Measurements from ENCODE around the gene PLCB4.

Gene PLCB4

GRCh38 chr20:9179193-9179802, 110.4 kb downstream of the PLCB4 start:
- DNase-seq (ENCODE audit: low spot score), result no peak

- DNase-seq (ENCODE audit: low spot score), result no peak
These were observed 111.0 kb downstream of the PLCB4 start for GRCh38 chr20:9179867-9180266.

DNA sequence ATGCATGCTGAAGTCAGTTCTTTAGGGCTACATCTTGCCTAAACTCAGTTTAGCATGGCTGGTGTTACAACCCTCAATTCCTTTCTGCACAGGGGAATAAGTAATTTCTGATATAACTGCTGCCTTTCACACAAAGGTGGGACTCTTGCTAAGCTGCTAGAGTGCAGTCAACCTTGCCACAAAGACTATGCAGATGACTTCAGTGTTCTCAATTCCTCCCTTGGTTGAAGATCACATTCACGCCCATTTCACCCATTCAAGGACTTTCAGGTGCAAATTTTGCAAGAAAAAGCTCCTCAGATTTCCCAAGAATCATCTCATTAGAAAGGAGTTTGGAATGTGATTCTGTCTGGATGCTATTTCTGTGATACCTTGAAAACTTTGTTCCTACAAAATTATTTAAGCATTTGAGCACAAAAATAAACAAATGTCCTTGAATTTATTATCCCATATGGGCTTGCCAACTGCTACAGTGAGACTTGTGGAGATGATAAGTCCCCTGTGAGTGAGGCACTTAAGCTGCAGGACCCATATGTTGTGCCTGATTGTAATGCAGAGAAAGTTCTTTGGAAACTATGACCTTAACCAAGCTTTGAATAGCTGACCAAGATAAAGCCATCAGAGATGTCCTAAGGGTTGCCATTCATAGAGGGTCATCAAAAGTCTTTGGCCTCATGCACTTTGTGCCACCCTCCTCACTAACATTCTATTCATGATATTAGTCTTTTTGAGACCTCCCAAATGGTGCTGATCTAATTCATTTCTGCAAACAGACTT, 111.8 kb downstream of the PLCB4 start:
- no peak for DNase-seq (ENCODE audit: low spot score)

DNA sequence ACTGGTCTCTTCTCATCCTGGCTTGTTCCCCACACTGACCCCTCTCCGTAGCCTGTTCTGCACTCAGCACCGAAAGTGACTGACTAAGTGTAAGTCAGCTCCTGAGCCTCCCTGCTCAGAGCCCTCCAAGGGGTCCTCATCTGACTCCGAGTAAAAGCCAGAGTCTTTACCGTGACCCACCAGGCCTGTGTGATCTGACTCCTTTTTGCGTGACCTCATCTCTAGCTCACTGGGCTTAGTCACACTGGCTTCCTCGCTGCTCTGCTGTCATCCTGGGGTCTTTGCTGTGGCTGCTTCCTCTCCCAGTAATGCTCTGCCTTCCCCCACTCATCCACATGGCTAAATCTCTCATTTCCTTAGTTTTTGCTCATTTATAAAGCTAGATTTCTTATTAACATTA, 116.6 kb downstream of the PLCB4 start:
- DNase-seq (ENCODE audit: low spot score), result no peak

DNA sequence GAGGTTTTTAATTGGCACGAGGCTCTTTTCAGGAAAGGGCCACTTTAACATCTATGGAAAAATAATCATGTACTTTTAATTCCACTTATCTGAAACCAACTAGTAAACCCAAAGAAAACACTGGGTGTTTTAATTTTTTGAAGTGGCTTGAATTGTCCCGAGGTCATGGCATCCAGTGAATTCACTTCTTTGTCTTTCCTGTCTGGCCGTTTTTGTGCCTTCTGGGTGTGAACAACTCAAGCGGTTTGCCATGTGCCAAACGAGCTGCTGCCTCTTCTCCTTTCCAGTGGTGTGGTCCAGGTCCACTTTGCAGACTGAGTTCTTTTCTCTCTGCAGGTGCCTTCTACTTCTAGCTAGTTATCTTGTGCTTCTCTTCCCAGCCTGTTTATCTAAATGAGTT, 117.5 kb downstream of the PLCB4 start:
- DNase-seq (ENCODE audit: low spot score), result no peak

GRCh38 chr20:9195031-9195430, 126.1 kb downstream of the PLCB4 start:
- no peak for DNase-seq (ENCODE audit: low spot score)

GRCh38 chr20:9196110-9196509, 127.2 kb downstream of the PLCB4 start:
- DNase-seq (ENCODE audit: low spot score), result no peak

DNA sequence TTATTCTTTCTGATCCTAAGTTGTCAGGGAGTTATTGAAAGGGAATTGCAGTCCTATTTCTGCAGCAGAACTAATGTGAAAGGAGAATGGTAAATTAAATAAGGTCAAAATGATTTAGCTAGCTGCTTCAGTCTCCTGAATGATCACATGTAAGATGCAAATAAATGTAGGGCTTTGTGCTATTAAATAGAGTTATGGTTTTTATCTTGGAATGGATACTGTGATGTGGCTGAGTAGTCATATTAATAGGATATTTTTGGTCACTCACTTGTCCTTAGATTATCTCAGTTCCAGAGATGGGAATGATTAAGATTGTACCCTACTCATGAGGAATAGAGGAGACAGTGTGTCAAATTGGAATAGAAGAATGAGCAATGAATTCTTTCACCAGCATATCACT, 129.6 kb downstream of the PLCB4 start:
- no peak for DNase-seq (ENCODE audit: low spot score)

GRCh38 chr20:9200196-9200595, 131.3 kb downstream of the PLCB4 start:
- no peak for DNase-seq (ENCODE audit: low spot score)

- no peak for DNase-seq (ENCODE audit: low spot score)
These were observed 131.7 kb downstream of the PLCB4 start for GRCh38 chr20:9200620-9201019.

- no peak for DNase-seq (ENCODE audit: low spot score)
These were observed 133.7 kb downstream of the PLCB4 start for GRCh38 chr20:9202420-9203080.

DNA sequence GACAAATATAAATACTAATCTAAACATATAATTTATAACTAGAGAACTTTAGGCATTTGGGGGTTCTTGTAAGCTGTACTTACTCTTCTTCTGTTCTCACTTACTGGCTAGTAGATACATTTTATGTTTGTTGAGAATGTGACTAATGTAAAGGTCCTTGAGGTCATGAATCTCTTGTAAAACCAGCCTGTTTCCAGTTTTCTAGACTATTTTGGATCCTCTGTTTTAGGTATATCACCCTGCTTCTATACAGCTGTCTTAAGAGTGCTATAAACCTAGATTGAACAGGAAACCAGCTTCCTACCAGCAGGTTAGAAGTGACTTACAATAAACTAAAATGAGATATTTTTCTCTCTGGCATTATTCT, 134.2 kb downstream of the PLCB4 start:
- DNase-seq (ENCODE audit: low spot score), result no peak

- no peak for DNase-seq (ENCODE audit: low spot score)
These were observed 136.1 kb downstream of the PLCB4 start for GRCh38 chr20:9204979-9205378.

- DNase-seq (ENCODE audit: low spot score), result no peak
These were observed 137.6 kb downstream of the PLCB4 start for GRCh38 chr20:9206486-9206885.

- no peak for DNase-seq (ENCODE audit: low spot score)
These were observed 138.4 kb downstream of the PLCB4 start for GRCh38 chr20:9207253-9207652.

DNA sequence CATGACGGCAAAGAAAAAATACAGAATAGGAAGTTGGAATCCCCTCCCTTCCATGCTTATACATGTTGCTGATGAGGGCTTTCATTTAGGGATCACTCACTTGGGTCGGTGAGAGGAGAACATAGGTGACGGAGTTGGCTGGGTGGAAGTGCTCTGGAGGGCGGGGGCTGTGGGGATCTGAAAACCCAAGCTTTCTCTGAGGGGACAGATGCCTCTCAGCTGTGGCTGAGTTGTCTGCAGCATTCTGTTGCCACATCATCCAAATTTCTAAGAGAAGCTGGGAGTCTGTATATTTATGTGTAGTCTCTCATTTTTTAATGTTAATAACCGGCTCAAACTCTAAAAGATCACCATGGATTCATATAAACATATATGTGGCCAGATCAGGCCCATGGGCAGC, 141.5 kb downstream of the PLCB4 start:
- no peak for DNase-seq (ENCODE audit: low spot score)

DNA sequence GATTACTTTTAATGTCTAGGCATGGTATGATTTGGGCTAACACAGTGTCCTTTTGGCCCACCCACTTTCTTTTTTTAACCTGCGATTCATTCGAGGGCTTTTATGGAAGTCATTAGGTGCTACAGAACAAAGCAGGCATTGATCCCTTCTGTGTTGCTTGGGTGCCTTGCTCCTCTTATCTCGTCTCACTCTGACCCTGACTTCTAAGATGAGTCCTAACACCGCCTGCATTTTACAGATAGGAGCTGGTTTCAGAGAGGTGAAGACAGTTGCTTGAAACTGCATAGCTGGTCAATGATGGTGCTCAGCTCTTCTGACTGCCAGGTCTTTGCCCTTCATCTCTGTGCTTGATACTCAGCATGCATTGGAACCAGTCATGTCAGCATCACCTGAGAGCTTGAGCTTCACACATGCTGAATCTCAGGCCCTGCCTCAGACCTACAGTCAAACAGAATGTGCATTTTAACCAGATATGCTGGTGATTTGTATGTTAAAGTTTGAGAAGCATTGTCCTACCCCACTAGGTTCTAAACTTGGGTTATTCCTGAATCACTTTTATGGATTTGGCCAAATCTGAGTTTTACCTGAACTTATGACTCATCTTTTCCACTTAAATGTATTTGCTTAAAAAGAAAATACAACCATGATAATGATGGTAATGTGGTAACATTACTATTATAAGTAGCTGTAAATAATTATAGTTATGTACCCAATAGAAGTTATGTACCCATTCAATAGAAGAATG, 142.3 kb downstream of the PLCB4 start:
- no peak for DNase-seq (ENCODE audit: low spot score)

DNA sequence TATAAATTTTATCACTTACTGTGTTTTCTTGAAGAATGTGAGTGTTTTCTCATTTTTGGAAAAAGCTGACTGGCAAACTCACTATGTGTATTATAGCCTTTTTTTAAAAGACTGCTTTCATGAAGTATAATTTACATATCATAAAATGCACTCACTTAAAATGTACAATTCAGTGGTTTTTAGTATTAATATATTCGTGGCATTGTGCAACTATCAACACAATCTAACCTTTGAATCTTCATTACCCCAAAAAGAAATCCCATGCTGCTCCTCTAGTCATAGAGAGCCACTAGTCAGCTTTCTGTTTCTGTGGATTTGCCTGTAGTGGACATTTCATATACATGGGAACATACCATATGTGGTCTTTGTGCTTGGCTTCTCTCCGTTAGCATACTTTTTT, 143.8 kb downstream of the PLCB4 start:
- DNase-seq (ENCODE audit: low spot score), result no peak

GRCh38 chr20:9214685-9215084, 145.8 kb downstream of the PLCB4 start:
- DNase-seq (ENCODE audit: low spot score), result no peak

DNA sequence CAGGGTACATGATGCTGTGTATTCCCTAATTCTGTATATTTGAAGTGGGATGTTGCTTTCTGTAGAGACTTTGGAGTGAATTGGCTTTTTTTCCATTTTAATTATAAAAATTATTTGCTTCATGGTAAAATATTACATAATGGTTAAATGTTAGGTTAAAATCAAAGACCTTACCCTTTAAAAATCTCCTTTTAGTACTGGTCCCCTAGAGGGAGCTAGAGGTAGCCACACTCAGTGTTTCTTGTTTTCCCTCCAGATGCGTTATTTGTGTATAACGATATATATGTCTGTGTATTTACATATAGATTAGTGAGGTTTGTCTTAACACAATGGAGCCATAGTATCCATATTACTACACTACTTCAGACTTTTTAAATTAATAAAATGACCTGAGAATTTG, 146.7 kb downstream of the PLCB4 start:
- DNase-seq (ENCODE audit: low spot score), result no peak

GRCh38 chr20:9218531-9218961, 149.7 kb downstream of the PLCB4 start:
- no peak for DNase-seq (ENCODE audit: low spot score)

DNA sequence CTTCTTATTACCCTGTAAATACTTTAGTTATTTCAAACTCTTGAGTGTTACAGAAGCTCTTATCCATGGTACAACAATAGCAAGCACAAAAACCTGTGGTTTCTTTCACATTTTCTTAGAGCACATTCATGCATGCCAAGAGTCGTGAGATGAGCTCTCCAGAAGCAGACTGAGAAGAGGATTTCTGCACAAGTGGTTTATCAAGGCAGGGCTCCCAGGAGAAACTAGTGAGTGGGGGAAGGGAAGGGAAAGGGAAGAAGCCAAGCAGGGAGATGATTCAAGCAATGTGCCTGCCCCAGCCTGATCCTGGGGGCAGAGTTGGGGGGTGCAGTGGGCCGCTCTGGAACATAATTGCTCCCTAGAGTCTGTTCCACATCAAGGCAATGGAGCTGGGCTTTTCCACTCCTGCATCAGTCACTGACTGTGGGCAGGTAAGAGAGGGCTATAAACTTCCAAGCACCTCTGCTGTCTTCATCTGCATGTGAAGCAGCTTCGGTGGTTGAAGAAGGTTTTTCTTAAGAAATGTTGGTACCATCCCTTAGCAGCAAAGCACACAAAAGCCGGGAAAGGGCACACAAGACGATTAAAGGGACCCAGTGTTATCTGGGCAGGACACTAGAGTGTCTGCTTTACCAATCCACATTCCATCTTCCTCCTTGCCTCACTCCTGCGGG, 152.1 kb downstream of the PLCB4 start:
- no peak for DNase-seq (ENCODE audit: low spot score)

Measured in germinal center (tissue), 1 donor.